ENCODE results near the gene CTU2. TPM values are rescaled to one million over a fixed set of nuclear protein-coding genes. Genes with fewer than 3 reads are reported as not detected.

CTU2 gene
- total and polyA plus RNA-seq, 9 of the 15 experiments (the other 6 are each of a cell fraction or from before 2014, with no cell fraction given): 1.3 to 105 (median 23.2) TPM

DNA sequence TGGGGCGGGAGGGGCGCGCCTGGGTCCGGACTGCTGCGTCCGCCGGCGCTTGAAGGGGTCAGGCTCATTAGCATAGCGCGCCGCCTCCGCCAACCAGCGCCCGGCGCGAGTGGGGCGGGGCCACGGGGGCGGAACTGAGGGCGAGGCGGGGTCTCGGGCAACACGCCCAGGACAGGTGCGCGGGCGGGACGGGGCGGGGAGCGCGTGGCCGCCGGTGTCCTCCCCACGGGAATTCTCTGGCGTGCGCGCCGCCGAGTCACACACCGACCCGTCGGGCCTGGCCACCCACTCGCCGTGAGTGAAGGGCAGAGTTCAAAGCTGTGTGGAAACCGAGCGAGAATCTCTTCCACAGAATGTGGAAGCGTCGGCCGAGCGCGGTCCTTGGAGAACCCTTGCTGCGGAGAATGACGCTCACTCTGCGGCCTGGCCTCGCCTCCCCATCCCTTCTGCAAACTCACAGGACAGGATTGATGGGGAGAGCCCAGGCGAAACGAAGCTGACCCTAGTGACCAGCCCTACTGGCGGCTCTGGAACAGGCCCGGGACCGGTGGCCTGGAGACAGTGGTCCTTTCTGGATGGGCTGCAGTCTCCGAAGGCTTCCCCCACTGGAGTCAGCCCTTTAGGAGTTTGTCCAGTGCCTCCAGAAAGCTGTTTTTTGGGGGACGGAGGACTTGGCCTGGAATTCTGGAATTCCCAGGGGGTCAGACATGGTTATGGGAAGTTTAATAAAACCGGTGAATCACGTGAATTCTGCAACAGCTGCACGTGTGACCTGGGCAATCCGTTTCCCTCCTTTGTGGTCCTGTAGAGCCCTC lies 19.7 kb upstream of the CTU2 start, which contains the start of gene SNAI3 (continued):
- TF ChIP-seq PML (IDR thresholded peaks at IDR 0.05; ENCODE audit: low read length) (peak; percentile 47; the same call in 1 of the 2 replicates), ZFPM2 (CRISPR knock-in tag; IDR thresholded peaks at IDR 0.05) (no peak), MECOM (CRISPR knock-in tag; IDR thresholded peaks at IDR 0.05) (no peak), ARID1B (IDR thresholded peaks at IDR 0.05) (no peak), SP1 (CRISPR knock-in tag; IDR thresholded peaks at IDR 0.05) (no peak; the same call in 1 of the 2 replicates), PCBP1 (IDR thresholded peaks at IDR 0.05; ENCODE audit: low read depth, low read length, poor library complexity, severe bottlenecking) (no peak), PTBP1 (IDR thresholded peaks at IDR 0.05; ENCODE audit: low read depth, low read length) (no peak), PTRF (tag; IDR thresholded peaks at IDR 0.05) (no peak), ZNF263 (CRISPR knock-in tag; IDR thresholded peaks at IDR 0.05; ENCODE audit: borderline replicate concordance) (no peak), CC2D1A (IDR thresholded peaks at IDR 0.05) (no peak), ELF2 (CRISPR knock-in tag; IDR thresholded peaks at IDR 0.05) (no peak), SMAD4 (CRISPR knock-in tag; conservative IDR thresholded peaks at IDR 0.05) (0 out of 2 replicates have a peak, but pooled peaks have one; percentile 26), E2F8 (IDR thresholded peaks at IDR 0.05; ENCODE audit: low read depth, partially characterized antibody) (no peak), CREB1 (IDR thresholded peaks at IDR 0.05) (no peak; the same call in 1 of the 2 replicates), CREB1 (CRISPR knock-in tag; IDR thresholded peaks at IDR 0.05) (0 out of 2 replicates have a peak, but pooled peaks have one; percentile 9), CTCF (IDR thresholded peaks at IDR 0.05 in 2 of 3, conservative IDR thresholded peaks at IDR 0.05 in 1 of 3; ENCODE audit: insufficient read depth in 2 of 3, low read depth in 1 of 3, low read length in 3 of 3) (no peak)
- TF ChIP-seq, protein P1, sequence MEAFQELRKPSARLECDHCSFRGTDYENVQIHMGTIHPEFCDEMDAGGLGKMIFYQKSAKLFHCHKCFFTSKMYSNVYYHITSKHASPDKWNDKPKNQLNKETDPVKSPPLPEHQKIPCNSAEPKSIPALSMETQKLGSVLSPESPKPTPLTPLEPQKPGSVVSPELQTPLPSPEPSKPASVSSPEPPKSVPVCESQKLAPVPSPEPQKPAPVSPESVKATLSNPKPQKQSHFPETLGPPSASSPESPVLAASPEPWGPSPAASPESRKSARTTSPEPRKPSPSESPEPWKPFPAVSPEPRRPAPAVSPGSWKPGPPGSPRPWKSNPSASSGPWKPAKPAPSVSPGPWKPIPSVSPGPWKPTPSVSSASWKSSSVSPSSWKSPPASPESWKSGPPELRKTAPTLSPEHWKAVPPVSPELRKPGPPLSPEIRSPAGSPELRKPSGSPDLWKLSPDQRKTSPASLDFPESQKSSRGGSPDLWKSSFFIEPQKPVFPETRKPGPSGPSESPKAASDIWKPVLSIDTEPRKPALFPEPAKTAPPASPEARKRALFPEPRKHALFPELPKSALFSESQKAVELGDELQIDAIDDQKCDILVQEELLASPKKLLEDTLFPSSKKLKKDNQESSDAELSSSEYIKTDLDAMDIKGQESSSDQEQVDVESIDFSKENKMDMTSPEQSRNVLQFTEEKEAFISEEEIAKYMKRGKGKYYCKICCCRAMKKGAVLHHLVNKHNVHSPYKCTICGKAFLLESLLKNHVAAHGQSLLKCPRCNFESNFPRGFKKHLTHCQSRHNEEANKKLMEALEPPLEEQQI (IDR thresholded peaks at IDR 0.05): no peak
- TF ChIP-seq, protein P2, sequence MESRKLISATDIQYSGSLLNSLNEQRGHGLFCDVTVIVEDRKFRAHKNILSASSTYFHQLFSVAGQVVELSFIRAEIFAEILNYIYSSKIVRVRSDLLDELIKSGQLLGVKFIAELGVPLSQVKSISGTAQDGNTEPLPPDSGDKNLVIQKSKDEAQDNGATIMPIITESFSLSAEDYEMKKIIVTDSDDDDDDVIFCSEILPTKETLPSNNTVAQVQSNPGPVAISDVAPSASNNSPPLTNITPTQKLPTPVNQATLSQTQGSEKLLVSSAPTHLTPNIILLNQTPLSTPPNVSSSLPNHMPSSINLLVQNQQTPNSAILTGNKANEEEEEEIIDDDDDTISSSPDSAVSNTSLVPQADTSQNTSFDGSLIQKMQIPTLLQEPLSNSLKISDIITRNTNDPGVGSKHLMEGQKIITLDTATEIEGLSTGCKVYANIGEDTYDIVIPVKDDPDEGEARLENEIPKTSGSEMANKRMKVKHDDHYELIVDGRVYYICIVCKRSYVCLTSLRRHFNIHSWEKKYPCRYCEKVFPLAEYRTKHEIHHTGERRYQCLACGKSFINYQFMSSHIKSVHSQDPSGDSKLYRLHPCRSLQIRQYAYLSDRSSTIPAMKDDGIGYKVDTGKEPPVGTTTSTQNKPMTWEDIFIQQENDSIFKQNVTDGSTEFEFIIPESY (CRISPR knock-in tag; IDR thresholded peaks at IDR 0.05): no peak
